AG09309 (cell line): ENCODE data around the gene DYNC2H1.

ENCODE experiments used
- DNase-seq: peaks from one replicate; pipeline ENCODE4 v3.0.0-alpha.2; 2010; ENCODE audit warnings: low read depth
- H3K4me3 ChIP-seq: 2 replicates; pipeline ENCODE4 v1.5.1; 2011; ENCODE audit warnings: mild to moderate bottlenecking, low read depth, low read length, moderate library complexity; ENCODE audit not compliant: control insufficient read depth
- TF ChIP-seq, protein P1 (sequence below): IDR thresholded peaks from 2 replicates; pipeline ENCODE4 v1.5.1; 2011; ENCODE audit warnings: mild to moderate bottlenecking, low read depth, low read length, inconsistent platforms; ENCODE audit not compliant: insufficient read depth, control insufficient read depth; ENCODE audit errors: missing control alignments

DYNC2H1 gene

DNA sequence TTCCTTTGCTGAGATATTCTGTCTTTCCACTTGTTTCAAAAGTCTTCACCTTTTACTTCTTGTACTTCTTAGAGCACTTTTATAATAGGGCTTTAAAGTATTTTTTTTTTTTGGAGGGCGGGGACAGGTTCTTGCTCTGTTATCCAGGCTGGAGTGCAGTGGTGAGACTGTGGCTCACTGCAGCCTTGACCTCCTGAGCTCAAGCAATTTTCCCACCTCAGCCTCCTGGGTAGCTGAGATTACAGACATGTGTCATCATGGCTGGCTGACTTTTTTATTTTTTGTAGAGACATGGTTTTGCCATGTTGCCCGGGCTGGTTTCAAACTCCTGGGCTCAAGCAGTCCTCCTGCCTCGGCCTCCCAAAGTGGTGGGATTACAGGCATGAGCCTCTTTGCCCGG is 57.9 kb downstream of the DYNC2H1 start:
- DNase-seq, result no peak
- H3K4me3 ChIP-seq, result no peak overlapping the region
- TF ChIP-seq, protein P1, sequence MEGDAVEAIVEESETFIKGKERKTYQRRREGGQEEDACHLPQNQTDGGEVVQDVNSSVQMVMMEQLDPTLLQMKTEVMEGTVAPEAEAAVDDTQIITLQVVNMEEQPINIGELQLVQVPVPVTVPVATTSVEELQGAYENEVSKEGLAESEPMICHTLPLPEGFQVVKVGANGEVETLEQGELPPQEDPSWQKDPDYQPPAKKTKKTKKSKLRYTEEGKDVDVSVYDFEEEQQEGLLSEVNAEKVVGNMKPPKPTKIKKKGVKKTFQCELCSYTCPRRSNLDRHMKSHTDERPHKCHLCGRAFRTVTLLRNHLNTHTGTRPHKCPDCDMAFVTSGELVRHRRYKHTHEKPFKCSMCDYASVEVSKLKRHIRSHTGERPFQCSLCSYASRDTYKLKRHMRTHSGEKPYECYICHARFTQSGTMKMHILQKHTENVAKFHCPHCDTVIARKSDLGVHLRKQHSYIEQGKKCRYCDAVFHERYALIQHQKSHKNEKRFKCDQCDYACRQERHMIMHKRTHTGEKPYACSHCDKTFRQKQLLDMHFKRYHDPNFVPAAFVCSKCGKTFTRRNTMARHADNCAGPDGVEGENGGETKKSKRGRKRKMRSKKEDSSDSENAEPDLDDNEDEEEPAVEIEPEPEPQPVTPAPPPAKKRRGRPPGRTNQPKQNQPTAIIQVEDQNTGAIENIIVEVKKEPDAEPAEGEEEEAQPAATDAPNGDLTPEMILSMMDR, result no peak

DNA sequence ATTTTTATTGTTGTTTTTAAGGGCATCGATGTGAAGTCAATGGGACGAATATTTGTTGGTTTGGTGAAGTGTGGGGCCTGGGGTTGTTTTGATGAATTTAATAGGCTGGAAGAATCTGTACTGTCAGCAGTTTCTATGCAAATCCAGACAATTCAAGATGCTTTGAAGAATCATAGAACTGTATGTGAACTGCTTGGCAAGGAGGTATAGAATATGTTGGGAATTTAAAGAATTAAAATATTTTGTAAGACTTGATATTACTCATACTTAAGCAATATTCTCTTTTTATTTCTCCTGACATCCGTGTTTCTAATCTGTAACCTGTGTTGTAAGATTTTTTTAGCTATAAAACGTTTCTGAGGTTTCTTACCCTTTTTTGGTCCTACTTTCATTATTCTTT is 61.6 kb downstream of the DYNC2H1 start:
- TF ChIP-seq, protein P1, result no peak
- H3K4me3 ChIP-seq, result no peak overlapping the region
- DNase-seq, result peak; percentile 55

DNA sequence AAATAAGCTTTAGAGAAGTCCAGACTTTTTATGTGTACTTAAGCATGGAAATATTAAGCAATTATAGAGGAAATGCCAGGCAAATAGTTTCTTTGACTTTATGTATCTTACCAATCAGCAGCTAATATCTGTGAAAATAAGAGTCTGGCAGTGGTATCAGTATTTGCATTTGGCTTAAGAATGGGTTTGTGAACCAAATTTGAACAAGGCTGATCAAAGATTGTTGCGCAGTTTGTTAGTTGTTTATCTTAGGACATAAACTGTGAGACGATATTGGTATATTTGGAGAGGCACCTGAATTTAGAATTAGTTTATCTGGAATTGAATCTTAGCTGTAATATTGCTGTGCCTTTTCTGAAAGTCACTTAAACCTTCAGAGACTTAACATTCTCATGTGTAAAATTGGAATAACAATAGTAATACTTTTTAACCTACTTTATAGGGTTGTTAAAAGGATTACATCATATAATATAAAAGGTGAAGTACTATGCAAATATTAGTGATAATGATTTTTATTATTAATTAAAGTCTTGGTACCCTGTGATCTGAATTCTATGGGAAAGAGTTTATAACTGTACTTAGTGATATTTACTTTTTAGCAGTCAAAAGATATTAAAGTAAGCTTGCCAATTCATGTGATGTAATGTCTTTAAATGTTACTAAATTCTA is 66.4 kb downstream of the DYNC2H1 start:
- TF ChIP-seq, protein P1, result no peak
- no peak for DNase-seq
- H3K4me3 ChIP-seq, result no peak overlapping the region

DNA sequence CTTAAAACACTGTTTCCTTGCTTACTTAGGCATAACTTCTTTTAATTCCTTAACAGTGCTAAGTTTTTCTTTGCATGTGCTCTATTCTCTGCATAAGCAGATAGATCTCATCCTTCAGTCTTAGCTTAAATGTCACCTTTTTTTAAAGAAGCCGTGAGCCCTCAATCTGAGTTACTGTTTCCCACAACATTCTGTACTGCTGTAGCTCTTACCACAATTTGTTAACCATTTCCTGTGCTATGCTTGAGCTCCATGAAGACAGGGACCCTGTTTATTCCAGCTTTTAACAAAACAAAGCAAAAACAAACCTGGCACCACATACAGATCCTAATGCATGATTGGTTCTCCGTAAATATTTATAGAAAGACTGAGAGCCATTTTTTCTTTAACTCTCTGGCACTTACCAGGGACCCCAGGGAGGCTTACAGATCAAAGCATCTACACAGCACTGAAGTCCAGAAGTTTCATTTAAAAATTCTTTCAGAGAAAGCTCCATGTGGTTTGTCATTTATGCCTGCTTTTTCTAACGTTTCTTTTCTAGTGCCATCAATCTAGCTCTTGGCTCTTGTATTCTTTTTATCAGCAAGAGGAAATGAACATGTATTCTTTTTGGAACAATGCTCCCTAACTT is 74.9 kb downstream of the DYNC2H1 start:
- H3K4me3 ChIP-seq, result no peak overlapping the region
- DNase-seq, result no peak
- TF ChIP-seq, protein P1, result no peak

DNA sequence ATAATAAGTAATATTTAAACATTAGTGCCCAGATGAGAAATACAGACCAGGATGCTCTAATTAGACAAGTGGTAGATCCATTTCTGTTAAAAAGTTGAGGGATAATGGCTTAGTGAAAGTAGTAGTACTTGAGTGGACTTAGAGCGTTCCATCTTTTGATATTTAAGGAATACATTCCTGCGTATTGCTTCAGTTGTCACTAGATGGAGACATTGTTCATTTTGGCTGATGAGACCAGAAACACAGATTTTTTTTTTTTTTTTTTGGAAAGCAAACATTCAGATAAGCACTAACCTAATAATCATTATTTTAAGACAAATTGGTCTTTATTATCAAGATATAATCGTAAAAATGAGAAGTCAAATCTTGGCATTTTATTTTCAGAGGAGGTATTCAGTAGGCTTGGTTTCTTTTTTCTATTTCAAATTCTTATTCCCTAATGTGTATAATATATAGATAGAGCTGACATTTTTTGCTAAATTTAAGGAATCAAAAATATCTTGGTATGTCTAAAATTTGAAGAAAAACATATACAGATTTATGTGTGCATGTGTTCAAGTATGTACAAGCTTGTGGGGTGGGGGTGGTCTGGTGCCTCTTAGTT is 92.9 kb downstream of the DYNC2H1 start:
- TF ChIP-seq, protein P1, result peak; percentile 67
- no peak overlapping the region for H3K4me3 ChIP-seq
- no peak for DNase-seq

DNA sequence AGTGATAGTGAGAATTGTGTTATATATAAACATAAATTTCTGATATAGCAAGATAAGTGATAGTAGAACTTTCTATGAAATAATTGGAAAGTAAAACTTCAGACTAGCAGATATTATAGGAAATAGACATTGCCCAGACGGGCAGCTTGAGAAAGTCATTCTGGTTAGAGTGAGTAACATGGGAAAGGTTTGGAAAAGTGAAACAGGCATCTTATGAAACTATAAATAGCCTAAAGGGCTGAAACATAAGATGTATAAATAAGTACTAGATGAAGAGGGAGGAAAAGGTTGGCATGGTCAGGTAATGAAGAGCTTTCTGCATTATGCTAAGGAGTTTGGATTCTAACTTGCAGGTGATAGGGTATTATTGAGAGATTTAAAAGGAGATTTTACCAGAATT is 101.3 kb downstream of the DYNC2H1 start:
- TF ChIP-seq, protein P1, result no peak
- DNase-seq, result no peak
- no peak overlapping the region for H3K4me3 ChIP-seq
